ENCODE measurements around the gene VCL. TPM values are rescaled to one million over a fixed set of nuclear protein-coding genes. Genes with fewer than 3 reads are reported as not detected.

The VCL gene
- total and polyA plus RNA-seq, 12 donors = 14.3 to 90.7 (median 43.2) TPM

- H3K36me3 ChIP-seq (replicated peaks in 1 of 2) = peaks cover 0 to 17% of the 10 kb centered on the region in 2 donors
- no peaks in the 10 kb centered on the region for H3K9me3 ChIP-seq (replicated peaks in 1 of 3)
- H3K4me3 ChIP-seq = no peak overlapping the region
- TF ChIP-seq CTCF (IDR thresholded peaks at IDR 0.05) (no peak), POLR2A (IDR thresholded peaks at IDR 0.05) (no peak)
- 81 to 91% (median 88%) methylated on average over 5 of the region's 5 CpGs for WGBS, 4 donors
- no peak for DNase-seq
- H3K27me3 ChIP-seq = no peaks in the 10 kb centered on the region
- H3K27ac ChIP-seq = no peak overlapping the region
- intact Hi-C loops (cut with DNase I) = no loop called here
- no peaks in the 10 kb centered on the region for H3K4me1 ChIP-seq (replicated peaks in 1 of 2)
Observed at GRCh38 chr10:74075906-74076305, 78.0 kb downstream of the VCL start.

DNA sequence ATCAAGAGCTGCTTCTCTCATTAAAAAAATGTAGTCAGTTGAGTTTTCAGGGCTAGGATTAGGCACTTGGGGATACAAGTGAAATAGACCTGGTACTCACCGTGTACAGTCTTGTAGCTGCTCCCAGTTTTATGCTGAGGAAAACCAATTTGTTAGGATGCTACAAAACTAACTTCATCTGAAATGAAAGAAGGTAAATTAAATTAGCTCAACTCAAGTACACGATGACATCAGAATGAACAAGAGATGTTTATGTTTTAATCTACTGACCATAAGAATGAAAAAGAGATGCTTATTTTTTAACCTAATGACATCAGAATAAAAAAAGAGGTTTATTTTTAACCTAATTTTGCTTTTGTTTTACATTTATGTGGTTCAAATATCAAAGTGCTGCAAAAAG lies 79.0 kb downstream of the VCL start:
- Histone ChIP-seq H3K9me3 (replicated peaks in 1 of 3) (no peaks in the 10 kb centered on the region), H3K27me3 (no peaks in the 10 kb centered on the region), H3K4me1 (replicated peaks in 1 of 2) (no peaks in the 10 kb centered on the region), H3K4me3 (no peak overlapping the region), H3K36me3 (replicated peaks in 1 of 2) (peaks cover 0 to 17% of the 10 kb centered on the region in 2 donors), H3K27ac (no peak overlapping the region)
- no peak for DNase-seq
- 88 to 95% (median 91%) methylated on average over 2 of the region's 2 CpGs for WGBS, 4 donors
- TF ChIP-seq POLR2A (IDR thresholded peaks at IDR 0.05) (no peak), CTCF (IDR thresholded peaks at IDR 0.05) (no peak)
- intact Hi-C loops (cut with DNase I) = no loop called here

DNA sequence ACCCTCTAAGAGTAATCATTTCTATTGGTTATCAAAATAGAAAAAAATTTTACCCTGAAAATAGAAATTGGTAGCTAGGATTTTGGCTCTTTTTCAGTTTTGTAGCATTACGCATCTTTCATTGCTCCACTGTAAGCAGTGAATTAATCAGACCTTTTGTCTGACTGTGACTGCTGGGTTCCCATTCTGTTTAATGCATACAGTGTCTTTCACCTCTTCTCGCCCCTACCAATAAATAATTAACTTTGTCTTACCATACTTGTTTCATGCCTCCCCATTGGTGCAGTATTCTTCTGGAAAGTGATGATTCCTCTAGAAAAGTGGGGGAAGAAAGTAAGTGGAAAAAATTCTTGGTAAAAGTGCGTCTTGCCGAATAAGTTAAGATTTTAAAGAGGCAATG lies 79.5 kb downstream of the VCL start:
- no peak for DNase-seq

DNA sequence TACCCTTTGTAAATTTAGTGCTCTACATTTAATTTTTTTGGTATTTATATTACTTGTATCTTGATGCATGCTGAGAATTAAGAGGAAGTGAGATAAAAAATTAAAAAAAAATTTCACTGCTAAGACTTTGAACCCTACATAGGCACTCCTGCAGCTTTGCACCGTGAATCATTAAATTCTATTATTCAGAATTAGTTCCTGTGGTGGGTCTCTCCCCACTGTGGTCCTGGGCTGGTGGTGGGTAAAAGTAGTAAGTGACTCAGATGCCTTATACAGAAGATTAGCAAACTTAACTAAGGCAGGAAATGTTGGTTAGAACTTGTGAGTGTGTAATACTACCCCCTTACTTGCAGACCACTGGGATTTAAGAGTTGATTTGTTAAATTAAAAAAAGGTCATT lies 80.1 kb downstream of the VCL start:
- no peaks in the 10 kb centered on the region for H3K27me3 ChIP-seq
- no peak for TF ChIP-seq POLR2A (IDR thresholded peaks at IDR 0.05)
- TF ChIP-seq CTCF (IDR thresholded peaks at IDR 0.05) = no peak
- H3K36me3 ChIP-seq (replicated peaks in 1 of 2) = peaks cover 0 to 16% of the 10 kb centered on the region in 2 donors
- no peaks in the 10 kb centered on the region for H3K9me3 ChIP-seq (replicated peaks in 1 of 3)
- intact Hi-C loops (cut with DNase I) = no loop called here
- DNase-seq = no peak
- H3K4me1 ChIP-seq (replicated peaks in 1 of 2) = no peaks in the 10 kb centered on the region
- H3K27ac ChIP-seq = no peak overlapping the region
- no peak overlapping the region for H3K4me3 ChIP-seq
- 70 to 85% (median 81%) methylated on average over 1 of the region's 1 CpG for WGBS, 4 donors

More for the DNA sequence above, 79.5 kb downstream of the VCL start:
- no peaks in the 10 kb centered on the region for H3K27me3 ChIP-seq
- 96 to 99% (median 98%) methylated on average over 4 of the region's 4 CpGs for WGBS, 4 donors
- H3K4me1 ChIP-seq (replicated peaks in 1 of 2) = no peaks in the 10 kb centered on the region
- H3K9me3 ChIP-seq (replicated peaks in 1 of 3) = no peaks in the 10 kb centered on the region
- no peak overlapping the region for H3K4me3 ChIP-seq
- H3K27ac ChIP-seq = no peak overlapping the region
- H3K36me3 ChIP-seq (replicated peaks in 1 of 2) = peaks cover 0 to 17% of the 10 kb centered on the region in 2 donors
- intact Hi-C loops (cut with DNase I) = no loop called here
- TF ChIP-seq POLR2A (IDR thresholded peaks at IDR 0.05) = no peak
- no peak for TF ChIP-seq CTCF (IDR thresholded peaks at IDR 0.05)
